MG63 (cell line): Measurements from ENCODE around the gene NCKIPSD. TPM values are rescaled to one million over a fixed set of nuclear protein-coding genes. Genes with fewer than 3 reads are reported as not detected.

Experiments
- DNase-seq: peaks from one replicate; pipeline ENCODE4 v3.0.0-alpha.2; 2020
- H3K27me3 ChIP-seq: fragments of 250-450 bp; sonication (Bioruptor Pico); 2 replicates; pipeline ENCODE4 v1.5.1; 2020; ENCODE audit warnings: mild to moderate bottlenecking, moderate library complexity
- H3K36me3 ChIP-seq: fragments of 250-450 bp; sonication (Bioruptor Pico); 2 replicates; pipeline ENCODE4 v1.5.1; 2020; ENCODE audit warnings: mild to moderate bottlenecking, moderate library complexity
- H3K4me3 ChIP-seq: fragments of 250-450 bp; sonication (Bioruptor Pico); 2 replicates; pipeline ENCODE4 v1.5.1; 2020; ENCODE audit warnings: mild to moderate bottlenecking, moderate library complexity
- H3K9me3 ChIP-seq: fragments of 250-450 bp; sonication (Bioruptor Pico); 2 replicates; pipeline ENCODE4 v1.5.1; 2020; ENCODE audit warnings: mild to moderate bottlenecking, moderate library complexity
- total RNA-seq: library from RNA; depleted of rRNA; stranded (reverse); fragments of >200 nt; shearing (Covaris generic); gene quantifications from 2 replicates; pipeline ENCODE4 v1.2.3, GENCODE V29; 2014; ENCODE audit warnings: low replicate concordance; rRNA removed

NCKIPSD gene
- total RNA-seq, 1 experiment from 2014 or later = 4.8 TPM

GRCh38 chr3:48623851-48624547 lies 61.7 kb downstream of the NCKIPSD start:
- Histone ChIP-seq H3K36me3 (no peaks in the 10 kb centered on the region), H3K4me3 (no peak overlapping the region), H3K27me3 (no peaks in the 10 kb centered on the region), H3K9me3 (no peaks in the 10 kb centered on the region)
- DNase-seq = no peak

Other genes with a start within 250 kb of the NCKIPSD start
- gene CCDC51, start 245.8 kb downstream of the NCKIPSD start, total RNA-seq = 26.9 and 28.6 TPM in 2 replicates
- gene TMA7, start 245.7 kb downstream of the NCKIPSD start, total RNA-seq = 316 and 348 TPM in 2 replicates
- 6.8 and 25.3 TPM in 2 replicates for gene ATRIP, start 239.2 kb downstream of the NCKIPSD start, total RNA-seq
- 94.4 and 113 TPM in 2 replicates for gene SHISA5, start 181.7 kb downstream of the NCKIPSD start, total RNA-seq
- gene PFKFB4, start 129.1 kb downstream of the NCKIPSD start, total RNA-seq = 0.84 and 3.2 TPM in 2 replicates
- gene UCN2, start 122.1 kb downstream of the NCKIPSD start, total RNA-seq = 1.1 TPM in 1 of 2 replicates, not detected in the other
- gene COL7A1, start 90.6 kb downstream of the NCKIPSD start, total RNA-seq = 1.3 and 12.2 TPM in 2 replicates
- 199 and 243 TPM in 2 replicates for gene UQCRC1, start 76.3 kb downstream of the NCKIPSD start, total RNA-seq
- gene TMEM89, start 64.1 kb downstream of the NCKIPSD start, total RNA-seq = not detected in 2 replicates
- 4.4 and 9.7 TPM in 2 replicates for gene SLC26A6, start 50.5 kb downstream of the NCKIPSD start, total RNA-seq
- gene CELSR3, start 23.0 kb downstream of the NCKIPSD start, total RNA-seq = 0.05 and 0.16 TPM in 2 replicates
- 14.6 and 15.9 TPM in 2 replicates for gene IP6K2, start 31.3 kb upstream of the NCKIPSD start, total RNA-seq
- 7.8 and 11.0 TPM in 2 replicates for gene PRKAR2A, start 162.0 kb upstream of the NCKIPSD start, total RNA-seq
- 17.2 and 23.4 TPM in 2 replicates for gene SLC25A20, start 213.0 kb upstream of the NCKIPSD start, total RNA-seq
- 76.4 and 113 TPM in 2 replicates for gene ARIH2, start 232.9 kb upstream of the NCKIPSD start, total RNA-seq